Esophagus muscularis mucosa (tissue), 4 donors: ENCODE results near the gene ALDOA. TPM values are rescaled to one million over a fixed set of nuclear protein-coding genes. Genes with fewer than 3 reads are reported as not detected.

Experiments
- DNase-seq: peaks from one replicate; pipeline ENCODE4 v3.0.0-alpha.2; 2017; ENCODE audit errors: extremely low spot score
- H3K27ac ChIP-seq, 4 donors: fragments of 200-600 bp; sonication (generic); replicated peaks in 1 of 4; 1 replicate in 3 of 4; 2 replicates in 1 of 4; pipeline ENCODE4 v1.5.1; 2016 to 2019; ENCODE audit warnings: mild to moderate bottlenecking in 1 of 4
- H3K27me3 ChIP-seq, 4 donors: fragments of 200-600 bp; sonication (generic); one replicate each; pipeline versions ENCODE4 v1.5.1 to v1.6.0; 2016 to 2019
- H3K36me3 ChIP-seq, 4 donors: fragments of 200-600 bp; sonication (generic); one replicate each; pipeline ENCODE4 v1.5.1; 2016 to 2019
- H3K4me1 ChIP-seq, 4 donors: fragments of 200-600 bp; sonication (generic); one replicate each; pipeline ENCODE4 v1.5.1; 2016 to 2019
- H3K4me3 ChIP-seq, 4 donors: fragments of 200-600 bp; sonication (generic); 1 replicate in 2 of 4; 2 replicates in 2 of 4; pipeline ENCODE4 v1.5.1; 2016 to 2019; ENCODE audit warnings: mild to moderate bottlenecking in 4 of 4, moderate library complexity in 1 of 4
- H3K9me3 ChIP-seq, 4 donors: fragments of 200-600 bp; sonication (generic); 1 replicate in 3 of 4; 2 replicates in 1 of 4; pipeline ENCODE4 v1.5.1; 2016 to 2019
- EP300 ChIP-seq: sonication (generic); formaldehyde crosslinking; IDR thresholded peaks from one replicate; pipeline ENCODE4 v1.6.1; 2017; ENCODE audit warnings: antibody characterized with exemption
- POLR2A ChIP-seq: fragments of 450-650 bp; IDR thresholded peaks from one replicate; pipeline ENCODE4 v1.6.1; 2017; ENCODE audit warnings: antibody characterized with exemption, moderate library complexity, mild to moderate bottlenecking, low read depth
- POLR2AphosphoS5 ChIP-seq, 2 donors: sonication (generic); formaldehyde crosslinking; IDR thresholded peaks; one replicate each; pipeline ENCODE4 v1.6.1; 2017; ENCODE audit warnings: antibody characterized with exemption in 2 of 2
- WGBS: methylation state at CpG from one replicate; pipeline ENCODE4 v1.1.5; 2018; 5-methylcytosine and 5-hydroxymethylcytosine counted together
- intact Hi-C: fragments of 100-400 bp; cut with DNase I; formaldehyde crosslinking; loops from one replicate; pipeline ENCODE4 v1.15.1; 2023
- total RNA-seq, 4 donors: library from RNA; depleted of rRNA; stranded (reverse); fragments of >200 nt; gene quantifications; one replicate each; pipeline versions ENCODE4 v1.1.0 to v1.2.1, GENCODE V29; 2016
- TF ChIP-seq, protein P1 (sequence below), 3 experiments: fragments of 200-600 bp in 2 of 3; fragments of 450-650 bp in 1 of 3; sonication (generic) in 2 of 3; IDR thresholded peaks; one replicate each; pipeline ENCODE4 v1.5.1; 2017 to 2019; ENCODE audit warnings: antibody characterized with exemption in 3 of 3, mild to moderate bottlenecking in 2 of 3, moderate library complexity in 1 of 3

Gene ALDOA
- total RNA-seq, 4 donors from 2014 or later, result 1,300 to 1,765 (median 1,454) TPM

DNA sequence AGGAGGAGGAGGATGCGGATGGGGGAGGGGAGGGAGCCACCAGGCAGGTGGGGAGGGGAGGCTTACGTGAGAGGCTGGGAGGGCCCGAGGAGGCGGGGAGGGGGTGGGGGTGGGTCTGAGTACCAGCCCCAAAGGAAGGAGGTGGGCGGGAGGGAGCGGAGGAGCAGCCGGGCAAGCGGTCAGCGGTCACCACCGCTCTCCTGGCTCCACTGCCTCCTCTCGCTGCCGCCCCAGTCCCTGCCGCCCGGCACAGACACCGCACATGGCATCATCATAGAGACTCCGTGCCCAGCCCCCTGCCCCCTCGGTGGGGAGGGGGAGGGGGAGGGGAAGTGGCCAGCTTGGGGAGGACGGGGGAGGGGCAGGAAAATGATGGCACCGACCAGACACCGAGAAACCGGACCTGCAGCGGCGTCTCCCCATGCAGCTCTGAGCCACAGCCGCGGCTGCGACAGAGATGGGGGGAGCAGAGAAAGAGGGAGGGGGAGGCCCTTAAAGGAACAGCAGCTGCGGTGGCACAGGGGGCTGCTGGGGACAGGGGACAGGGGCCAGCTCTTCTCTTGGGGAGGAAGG is 34.6 kb upstream of the ALDOA start, which contains the start of gene TLCD3B:
TLCD3B (minus strand) TSS at position 431 of the 573 bp plus-strand sequence. CDS start 744 bp downstream, outside the sequence.
- Histone ChIP-seq H3K4me1 (peaks cover 9 to 19% (median 13%) of the 10 kb centered on the region in 4 donors), H3K36me3 (no peaks in the 10 kb centered on the region), H3K27me3 (peaks cover 0 to 100% (median 42%) of the 10 kb centered on the region in 4 donors), H3K4me3 (peak within 1 kb of the TSS; percentile 18 to 41 (median 30)), H3K27ac (no peak within 1 kb of the TSS), H3K9me3 (no peaks in the 10 kb centered on the region)
- no peak for TF ChIP-seq POLR2A
- TF ChIP-seq EP300, result no peak
- TF ChIP-seq, protein P1, sequence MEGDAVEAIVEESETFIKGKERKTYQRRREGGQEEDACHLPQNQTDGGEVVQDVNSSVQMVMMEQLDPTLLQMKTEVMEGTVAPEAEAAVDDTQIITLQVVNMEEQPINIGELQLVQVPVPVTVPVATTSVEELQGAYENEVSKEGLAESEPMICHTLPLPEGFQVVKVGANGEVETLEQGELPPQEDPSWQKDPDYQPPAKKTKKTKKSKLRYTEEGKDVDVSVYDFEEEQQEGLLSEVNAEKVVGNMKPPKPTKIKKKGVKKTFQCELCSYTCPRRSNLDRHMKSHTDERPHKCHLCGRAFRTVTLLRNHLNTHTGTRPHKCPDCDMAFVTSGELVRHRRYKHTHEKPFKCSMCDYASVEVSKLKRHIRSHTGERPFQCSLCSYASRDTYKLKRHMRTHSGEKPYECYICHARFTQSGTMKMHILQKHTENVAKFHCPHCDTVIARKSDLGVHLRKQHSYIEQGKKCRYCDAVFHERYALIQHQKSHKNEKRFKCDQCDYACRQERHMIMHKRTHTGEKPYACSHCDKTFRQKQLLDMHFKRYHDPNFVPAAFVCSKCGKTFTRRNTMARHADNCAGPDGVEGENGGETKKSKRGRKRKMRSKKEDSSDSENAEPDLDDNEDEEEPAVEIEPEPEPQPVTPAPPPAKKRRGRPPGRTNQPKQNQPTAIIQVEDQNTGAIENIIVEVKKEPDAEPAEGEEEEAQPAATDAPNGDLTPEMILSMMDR (IDR thresholded peaks at IDR 0.05), result no peak
- no peak for TF ChIP-seq POLR2AphosphoS5 (IDR thresholded peaks at IDR 0.05)
- intact Hi-C loops, result no loop called here
- WGBS, result under 1% methylated on average over 21 of the region's 27 CpGs
- DNase-seq, result no peak

DNA sequence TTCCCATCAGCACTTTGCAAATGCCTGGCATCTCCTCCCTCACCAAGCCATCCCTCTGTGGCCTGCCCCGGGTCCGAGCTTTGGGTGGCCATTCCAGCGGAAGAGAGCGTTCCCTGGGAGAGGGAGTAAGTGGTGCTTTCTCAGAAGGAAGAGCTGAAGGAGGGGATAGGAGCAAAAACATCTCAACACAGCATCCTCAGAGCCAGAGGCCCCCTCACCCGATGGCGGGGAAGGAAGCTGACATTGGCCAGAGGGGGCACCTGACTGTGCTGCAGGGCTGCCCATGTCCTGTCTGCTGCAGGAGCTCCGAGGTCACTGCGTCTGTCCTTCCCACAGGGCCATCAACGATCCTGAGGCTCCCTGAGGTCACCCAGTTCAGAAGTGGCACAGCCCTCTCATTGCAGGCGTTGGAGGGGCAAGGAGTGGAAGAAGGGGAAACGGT is 34.1 kb upstream of the ALDOA start:
- Histone ChIP-seq H3K4me1 (peaks cover 9 to 19% (median 13%) of the 10 kb centered on the region in 4 donors), H3K36me3 (no peaks in the 10 kb centered on the region), H3K9me3 (no peaks in the 10 kb centered on the region), H3K27ac (no peak overlapping the region), H3K4me3 (peak overlapping the region in 1 of 4 donors; percentile 18), H3K27me3 (peaks cover 0 to 100% (median 42%) of the 10 kb centered on the region in 4 donors)
- WGBS, result 19% methylated on average over 5 of the region's 11 CpGs
- TF ChIP-seq, protein P1 (IDR thresholded peaks at IDR 0.05), result no peak
- no peak for TF ChIP-seq POLR2AphosphoS5 (IDR thresholded peaks at IDR 0.05)
- TF ChIP-seq EP300, result no peak
- TF ChIP-seq POLR2A, result no peak
- intact Hi-C loops, result no loop called here
- no peak for DNase-seq

DNA sequence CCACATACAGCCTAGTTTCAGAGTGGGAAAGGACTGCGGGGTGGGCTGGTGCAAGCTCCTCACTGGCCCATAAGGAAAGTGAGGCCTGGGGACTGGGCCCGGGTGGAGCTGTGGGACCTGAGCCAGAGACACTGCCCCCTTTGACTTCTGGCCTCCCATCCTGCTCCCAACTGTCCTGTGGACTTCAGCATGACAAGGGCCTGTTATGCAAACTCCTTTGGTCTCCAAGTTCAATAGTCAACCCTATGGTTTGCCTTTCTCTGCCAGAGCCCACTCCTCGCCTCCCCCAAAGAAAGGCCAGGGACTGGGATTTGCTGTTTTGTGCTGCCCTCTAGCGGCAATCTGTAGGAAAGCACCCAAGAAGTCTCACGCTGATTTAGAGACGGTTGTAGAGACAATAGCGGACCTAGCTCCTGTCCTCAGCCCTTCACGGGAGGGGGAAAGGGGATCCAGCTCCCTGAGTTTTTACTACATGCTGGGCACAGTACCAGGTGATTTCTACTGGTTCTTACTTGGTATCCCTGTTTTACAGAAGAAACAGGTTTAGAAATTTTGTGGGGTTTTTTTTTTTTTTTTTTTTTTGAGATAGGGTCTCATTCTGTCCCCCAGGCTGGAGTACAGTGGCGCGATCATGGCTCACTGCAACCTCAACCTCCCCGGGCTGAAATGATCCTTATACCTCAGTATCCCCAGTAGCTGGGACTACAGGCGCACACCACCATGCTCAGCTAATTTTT is 33.3 kb upstream of the ALDOA start:
- peaks cover 9 to 19% (median 13%) of the 10 kb centered on the region in 4 donors for H3K4me1 ChIP-seq

DNA sequence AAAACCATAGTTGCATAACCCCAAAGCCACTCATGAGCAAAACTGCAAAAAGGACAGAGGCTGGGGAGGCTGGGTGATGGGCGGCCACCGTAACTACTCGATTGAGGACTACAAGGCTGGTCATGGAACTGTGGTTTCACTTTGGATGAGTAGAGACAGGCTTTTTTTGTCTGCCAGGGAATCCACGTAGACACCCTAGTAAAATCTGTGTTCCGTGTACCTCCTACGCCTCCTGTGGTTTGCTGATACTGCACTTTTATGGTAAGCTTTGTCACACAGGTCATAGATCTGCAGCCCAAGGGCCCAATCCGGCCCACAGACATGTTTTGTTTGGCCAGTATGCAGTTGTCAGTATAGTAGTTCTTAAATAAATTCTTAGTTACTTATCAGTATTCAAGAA is 32.3 kb upstream of the ALDOA start:
- peaks cover 9 to 19% (median 13%) of the 10 kb centered on the region in 4 donors for H3K4me1 ChIP-seq
- intact Hi-C loops, result no loop called here
- H3K27me3 ChIP-seq, result peaks cover 0 to 88% (median 42%) of the 10 kb centered on the region in 4 donors
- TF ChIP-seq POLR2A, result no peak
- no peak for TF ChIP-seq POLR2AphosphoS5 (IDR thresholded peaks at IDR 0.05)
- TF ChIP-seq, protein P1 (IDR thresholded peaks at IDR 0.05), result no peak
- TF ChIP-seq EP300, result no peak
- no peaks in the 10 kb centered on the region for H3K9me3 ChIP-seq
- H3K36me3 ChIP-seq, result no peaks in the 10 kb centered on the region
- no peak overlapping the region for H3K27ac ChIP-seq
- DNase-seq, result no peak
- 75% methylated on average over 7 of the region's 7 CpGs for WGBS
- no peak overlapping the region for H3K4me3 ChIP-seq

More for the DNA sequence above, 33.3 kb upstream of the ALDOA start:
- Histone ChIP-seq H3K36me3 (no peaks in the 10 kb centered on the region), H3K4me3 (no peak overlapping the region), H3K27ac (no peak overlapping the region), H3K27me3 (peaks cover 0 to 98% (median 42%) of the 10 kb centered on the region in 4 donors), H3K9me3 (no peaks in the 10 kb centered on the region)
- DNase-seq, result no peak
- WGBS, result 25% methylated on average over 12 of the region's 12 CpGs
- TF ChIP-seq, protein P1 (IDR thresholded peaks at IDR 0.05), result peak; percentile 42 to 72 (median 48)
- TF ChIP-seq POLR2AphosphoS5 (IDR thresholded peaks at IDR 0.05), result no peak
- intact Hi-C loops, result no loop called here
